Liver (tissue), 9 donors: Measurements from ENCODE around the gene NOL6. TPM values are rescaled to one million over a fixed set of nuclear protein-coding genes. Genes with fewer than 3 reads are reported as not detected.

ENCODE experiments used
- DNase-seq: peaks from one replicate; pipeline ENCODE4 v3.0.0-alpha.2; 2017; ENCODE audit warnings: low spot score
- H3K27ac ChIP-seq, 2 donors: one replicate each; pipeline ENCODE4 v1.7.0; 2013; ENCODE audit warnings: inconsistent platforms in 2 of 2, low read length in 2 of 2, control low read depth in 1 of 2, low read depth in 1 of 2, mild to moderate bottlenecking in 1 of 2
- H3K27me3 ChIP-seq, 4 donors: one replicate each; pipeline versions ENCODE4 v1.6.1 to v1.7.0; 2013; ENCODE audit warnings: low read length in 3 of 4, inconsistent platforms in 1 of 4, mild to moderate bottlenecking in 1 of 4, moderate library complexity in 1 of 4; ENCODE audit not compliant: control insufficient read depth in 4 of 4, insufficient read depth in 4 of 4
- H3K36me3 ChIP-seq, 4 donors: one replicate each; pipeline versions ENCODE4 v1.6.1 to v1.7.0; 2013; ENCODE audit warnings: low read length in 3 of 4, mild to moderate bottlenecking in 3 of 4, low read depth in 1 of 4, moderate library complexity in 1 of 4; ENCODE audit not compliant: control insufficient read depth in 4 of 4, insufficient read depth in 3 of 4
- H3K4me1 ChIP-seq, 4 donors: one replicate each; pipeline versions ENCODE4 v1.6.1 to v1.7.0; 2013; ENCODE audit warnings: low read length in 3 of 4, mild to moderate bottlenecking in 3 of 4, moderate library complexity in 1 of 4; ENCODE audit not compliant: control insufficient read depth in 4 of 4, insufficient read depth in 4 of 4
- H3K4me3 ChIP-seq, 3 donors: one replicate each; pipeline versions ENCODE4 v1.6.1 to v1.7.0; 2013; ENCODE audit warnings: low read length in 3 of 3, control low read depth in 1 of 3, low read depth in 1 of 3, mild to moderate bottlenecking in 1 of 3
- H3K9ac ChIP-seq, 2 donors: one replicate each; pipeline ENCODE4 v1.7.0; 2013; ENCODE audit warnings: low read length in 2 of 2, mild to moderate bottlenecking in 2 of 2, moderate library complexity in 2 of 2, control low read depth in 1 of 2, low read depth in 1 of 2
- H3K9me3 ChIP-seq, 4 donors: one replicate each; pipeline versions ENCODE4 v1.6.1 to v1.7.0; 2013; ENCODE audit warnings: low read length in 3 of 4; ENCODE audit not compliant: control insufficient read depth in 4 of 4
- EGR1 ChIP-seq, 2 donors: IDR thresholded peaks; 2 replicates each; pipeline ENCODE4 v1.6.1; 2016 to 2018; ENCODE audit warnings: antibody characterized with exemption in 2 of 2, low read depth in 2 of 2
- FOXA1 ChIP-seq: IDR thresholded peaks from 2 replicates; pipeline ENCODE4 v1.6.1; 2016; ENCODE audit warnings: antibody characterized with exemption
- FOXA2 ChIP-seq: IDR thresholded peaks from 2 replicates; pipeline ENCODE4 v1.6.1; 2016; ENCODE audit warnings: antibody characterized with exemption
- GABPA ChIP-seq, 2 donors: IDR thresholded peaks in 1 of 2; conservative IDR thresholded peaks in 1 of 2; 2 replicates each; pipeline ENCODE4 v1.6.1; 2016; ENCODE audit warnings: antibody characterized with exemption in 2 of 2, mild to moderate bottlenecking in 1 of 2, moderate library complexity in 1 of 2
- HNF4A ChIP-seq, 2 donors: conservative IDR thresholded peaks; 2 replicates each; pipeline ENCODE4 v1.6.1; 2016; ENCODE audit warnings: antibody characterized with exemption in 2 of 2, mild to moderate bottlenecking in 2 of 2
- HNF4G ChIP-seq: IDR thresholded peaks from 2 replicates; pipeline ENCODE4 v1.6.1; 2016; ENCODE audit warnings: antibody characterized with exemption
- JUND ChIP-seq, 2 donors: IDR thresholded peaks; 2 replicates each; pipeline ENCODE4 v1.6.1; 2016; ENCODE audit warnings: antibody characterized with exemption in 2 of 2
- NR2F2 ChIP-seq: IDR thresholded peaks from 2 replicates; pipeline ENCODE4 v1.6.1; 2016; ENCODE audit warnings: antibody characterized with exemption
- RAD21 ChIP-seq, 2 donors: IDR thresholded peaks; 2 replicates each; pipeline ENCODE4 v1.6.1; 2016; ENCODE audit warnings: antibody characterized with exemption in 2 of 2, mild to moderate bottlenecking in 2 of 2
- REST ChIP-seq: IDR thresholded peaks from 2 replicates; pipeline ENCODE4 v1.6.1; 2016; ENCODE audit warnings: antibody characterized with exemption, mild to moderate bottlenecking
- RXRA ChIP-seq, 2 donors: IDR thresholded peaks; 2 replicates each; pipeline ENCODE4 v1.6.1; 2017 to 2018; ENCODE audit warnings: antibody characterized with exemption in 2 of 2, mild to moderate bottlenecking in 1 of 2
- TAF1 ChIP-seq: conservative IDR thresholded peaks from 2 replicates; pipeline ENCODE4 v1.6.1; 2016; ENCODE audit warnings: antibody characterized with exemption, mild to moderate bottlenecking
- ZBTB33 ChIP-seq: IDR thresholded peaks from 2 replicates; pipeline ENCODE4 v1.6.1; 2016; ENCODE audit warnings: antibody characterized with exemption
- WGBS: extraction: QIAGEN DNeasy Blood & Tissue Kit; methylation state at CpG from one replicate; pipeline ENCODE4 v1.1.7; 2013; 5-methylcytosine and 5-hydroxymethylcytosine counted together
- polyA plus RNA-seq, 2 donors: library from polyadenylated mRNA; stranded (reverse) in 1 of 2; unstranded in 1 of 2; fragments of 200-250 nt in 1 of 2; fragments of >200 nt in 1 of 2; fragmentation: Nextera tagmentation in 1 of 2; extraction: Ambion mirVana in 1 of 2; gene quantifications; one replicate each; pipeline versions ENCODE4 v1.2.1 to v1.2.3, GENCODE V29; 2013 to 2015
- total RNA-seq, 2 donors: library from RNA; depleted of rRNA; stranded (reverse); fragments of >200 nt; gene quantifications; one replicate each; pipeline ENCODE4 v1.2.3, GENCODE V29; 2014
- TF ChIP-seq, protein P1 (sequence below): fragments of 150-350 bp; IDR thresholded peaks from 2 replicates; pipeline ENCODE4 v1.5.1; 2017; ENCODE audit warnings: improper control_type of control experiment, low read depth, low read length; ENCODE audit not compliant: missing input control
- TF ChIP-seq, protein P2 (sequence below): IDR thresholded peaks from 2 replicates; pipeline ENCODE4 v1.6.1; 2016; ENCODE audit warnings: antibody characterized with exemption
- TF ChIP-seq, protein P3 (sequence below): IDR thresholded peaks from 2 replicates; pipeline ENCODE4 v1.6.1; 2016; ENCODE audit warnings: antibody characterized with exemption
- donor health status: healthy.
- donor health status: healthy.
- donor health status: healthy.
- donor health status: healthy.
- donor health status: healthy.

The NOL6 gene
- total and polyA plus RNA-seq, 4 donors, result 8.8 to 20.2 (median 13.8) TPM

GRCh38 chr9:33463151-33463550 lies 10.6 kb downstream of the NOL6 start:
- Histone ChIP-seq H3K4me3 (no peak overlapping the region), H3K27me3 (no peaks in the 10 kb centered on the region), H3K36me3 (peaks cover 19 to 77% (median 41%) of the 10 kb centered on the region in 4 donors), H3K4me1 (no peaks in the 10 kb centered on the region), H3K9ac (no peak overlapping the region), H3K27ac (no peak overlapping the region), H3K9me3 (no peaks in the 10 kb centered on the region)
- TF ChIP-seq ZBTB33 (no peak), FOXA2 (no peak), NR2F2 (no peak), TAF1 (no peak), FOXA1 (no peak), GABPA (IDR thresholded peaks at IDR 0.05 in 1 of 2, conservative IDR thresholded peaks at IDR 0.05 in 1 of 2) (no peak), HNF4A (conservative IDR thresholded peaks at IDR 0.05) (no peak)
- TF ChIP-seq, protein P1, sequence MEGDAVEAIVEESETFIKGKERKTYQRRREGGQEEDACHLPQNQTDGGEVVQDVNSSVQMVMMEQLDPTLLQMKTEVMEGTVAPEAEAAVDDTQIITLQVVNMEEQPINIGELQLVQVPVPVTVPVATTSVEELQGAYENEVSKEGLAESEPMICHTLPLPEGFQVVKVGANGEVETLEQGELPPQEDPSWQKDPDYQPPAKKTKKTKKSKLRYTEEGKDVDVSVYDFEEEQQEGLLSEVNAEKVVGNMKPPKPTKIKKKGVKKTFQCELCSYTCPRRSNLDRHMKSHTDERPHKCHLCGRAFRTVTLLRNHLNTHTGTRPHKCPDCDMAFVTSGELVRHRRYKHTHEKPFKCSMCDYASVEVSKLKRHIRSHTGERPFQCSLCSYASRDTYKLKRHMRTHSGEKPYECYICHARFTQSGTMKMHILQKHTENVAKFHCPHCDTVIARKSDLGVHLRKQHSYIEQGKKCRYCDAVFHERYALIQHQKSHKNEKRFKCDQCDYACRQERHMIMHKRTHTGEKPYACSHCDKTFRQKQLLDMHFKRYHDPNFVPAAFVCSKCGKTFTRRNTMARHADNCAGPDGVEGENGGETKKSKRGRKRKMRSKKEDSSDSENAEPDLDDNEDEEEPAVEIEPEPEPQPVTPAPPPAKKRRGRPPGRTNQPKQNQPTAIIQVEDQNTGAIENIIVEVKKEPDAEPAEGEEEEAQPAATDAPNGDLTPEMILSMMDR, result no peak
- TF ChIP-seq, protein P2, sequence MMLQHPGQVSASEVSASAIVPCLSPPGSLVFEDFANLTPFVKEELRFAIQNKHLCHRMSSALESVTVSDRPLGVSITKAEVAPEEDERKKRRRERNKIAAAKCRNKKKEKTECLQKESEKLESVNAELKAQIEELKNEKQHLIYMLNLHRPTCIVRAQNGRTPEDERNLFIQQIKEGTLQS, result no peak
- TF ChIP-seq, protein P3, sequence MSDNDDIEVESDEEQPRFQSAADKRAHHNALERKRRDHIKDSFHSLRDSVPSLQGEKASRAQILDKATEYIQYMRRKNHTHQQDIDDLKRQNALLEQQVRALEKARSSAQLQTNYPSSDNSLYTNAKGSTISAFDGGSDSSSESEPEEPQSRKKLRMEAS, result no peak
- DNase-seq, result no peak
- WGBS, result 96% methylated on average over 15 of the region's 15 CpGs

- Histone ChIP-seq H3K4me1 (no peaks in the 10 kb centered on the region), H3K4me3 (no peak overlapping the region), H3K36me3 (peaks cover 13 to 61% (median 35%) of the 10 kb centered on the region in 4 donors), H3K27me3 (no peaks in the 10 kb centered on the region), H3K9ac (no peak overlapping the region), H3K27ac (no peak overlapping the region), H3K9me3 (no peaks in the 10 kb centered on the region)
- DNase-seq, result no peak
- WGBS, result 78% methylated on average over 3 of the region's 3 CpGs
- no peak for TF ChIP-seq RXRA (IDR thresholded peaks at IDR 0.05)
- TF ChIP-seq NR2F2, result no peak
- TF ChIP-seq FOXA2, result no peak
- TF ChIP-seq GABPA (IDR thresholded peaks at IDR 0.05 in 1 of 2, conservative IDR thresholded peaks at IDR 0.05 in 1 of 2), result no peak
- no peak for TF ChIP-seq REST
- TF ChIP-seq ZBTB33, result no peak
- TF ChIP-seq, protein P2, result no peak
- no peak for TF ChIP-seq FOXA1
- TF ChIP-seq JUND (IDR thresholded peaks at IDR 0.05), result no peak
- TF ChIP-seq HNF4G, result no peak
- TF ChIP-seq, protein P1, result no peak
- TF ChIP-seq, protein P3, result no peak
- no peak for TF ChIP-seq HNF4A (conservative IDR thresholded peaks at IDR 0.05)
- TF ChIP-seq EGR1 (IDR thresholded peaks at IDR 0.05; ENCODE audit: low read depth in 2 of 2), result no peak
- TF ChIP-seq RAD21 (IDR thresholded peaks at IDR 0.05), result no peak
These were observed 12.2 kb downstream of the NOL6 start for GRCh38 chr9:33461492-33461891.
